Measurements from ENCODE around the gene FIBP.

- TF ChIP-seq, protein P1, sequence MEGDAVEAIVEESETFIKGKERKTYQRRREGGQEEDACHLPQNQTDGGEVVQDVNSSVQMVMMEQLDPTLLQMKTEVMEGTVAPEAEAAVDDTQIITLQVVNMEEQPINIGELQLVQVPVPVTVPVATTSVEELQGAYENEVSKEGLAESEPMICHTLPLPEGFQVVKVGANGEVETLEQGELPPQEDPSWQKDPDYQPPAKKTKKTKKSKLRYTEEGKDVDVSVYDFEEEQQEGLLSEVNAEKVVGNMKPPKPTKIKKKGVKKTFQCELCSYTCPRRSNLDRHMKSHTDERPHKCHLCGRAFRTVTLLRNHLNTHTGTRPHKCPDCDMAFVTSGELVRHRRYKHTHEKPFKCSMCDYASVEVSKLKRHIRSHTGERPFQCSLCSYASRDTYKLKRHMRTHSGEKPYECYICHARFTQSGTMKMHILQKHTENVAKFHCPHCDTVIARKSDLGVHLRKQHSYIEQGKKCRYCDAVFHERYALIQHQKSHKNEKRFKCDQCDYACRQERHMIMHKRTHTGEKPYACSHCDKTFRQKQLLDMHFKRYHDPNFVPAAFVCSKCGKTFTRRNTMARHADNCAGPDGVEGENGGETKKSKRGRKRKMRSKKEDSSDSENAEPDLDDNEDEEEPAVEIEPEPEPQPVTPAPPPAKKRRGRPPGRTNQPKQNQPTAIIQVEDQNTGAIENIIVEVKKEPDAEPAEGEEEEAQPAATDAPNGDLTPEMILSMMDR (conservative IDR thresholded peaks at IDR 0.05): no peak
- no peak for TF ChIP-seq EZH2 (IDR thresholded peaks at IDR 0.05; ENCODE audit: low read depth)
Measured at GRCh38 chr11:65925397-65925796, 37.1 kb upstream of the FIBP start.

All from PC-9 (cell line).